SK-N-MC (cell line): ENCODE data around the gene SOX5.

Experiments
- EZH2 ChIP-seq: fragments of 200-600 bp; sonication (generic); IDR thresholded peaks from one replicate; pipeline ENCODE4 v1.6.1; 2017; ENCODE audit warnings: antibody characterized with exemption
- FOXP2 ChIP-seq: optimal IDR thresholded peaks from 2 replicates; pipeline ENCODE3; 2011; ENCODE audit warnings: mild to moderate bottlenecking, moderate library complexity; ENCODE audit not compliant: insufficient read depth; ENCODE audit errors: extremely low read length, control extremely low read depth
- POLR2AphosphoS5 ChIP-seq: IDR thresholded peaks from 2 replicates; pipeline ENCODE4 v1.6.1; 2012; ENCODE audit warnings: mild to moderate bottlenecking, low read depth, low read length, borderline replicate concordance

DNA sequence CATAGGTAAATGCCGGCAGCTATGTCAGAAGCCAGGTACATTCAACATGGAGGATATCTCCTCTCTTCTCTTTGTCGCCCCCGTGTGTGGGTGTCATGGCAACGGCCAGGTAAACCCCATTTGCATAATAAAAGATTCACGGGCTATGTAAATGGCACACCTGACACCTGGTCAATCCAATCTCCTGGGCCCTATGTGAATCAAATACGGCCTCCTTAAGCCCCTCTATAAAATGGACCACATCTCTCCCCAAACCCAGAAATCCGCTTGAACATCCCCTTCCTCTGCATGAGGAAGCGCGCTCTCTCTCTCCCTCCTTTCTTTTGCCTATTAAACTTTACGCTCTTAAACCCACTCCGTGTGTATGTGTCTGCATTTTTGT, 363.7 kb downstream of the SOX5 start:
- TF ChIP-seq POLR2AphosphoS5 (no peak), EZH2 (no peak), FOXP2 (no peak)
